CD4-positive, alpha-beta T cell (primary cell): Measurements from ENCODE around the gene TESK1. TPM values are rescaled to one million over a fixed set of nuclear protein-coding genes. Genes with fewer than 3 reads are reported as not detected.
A peak's percentile ranks its signal among the peaks of the same experiment; 100 is the strongest.
"Not testable (repeated sequence)": the region's sequence is repeated elsewhere in the genome, so short reads cannot be mapped to it uniquely, and the experiment has no call there.

Experiments
- ATAC-seq: fragments of 200-7000 bp; cut with Tn5 transposase; one replicate; pipeline ENCODE4 v1.10.0; 2022; ENCODE audit warnings: mild to moderate bottlenecking; ENCODE audit not compliant: poor library complexity
- CTCF ChIA-PET: fragments of 350-600 bp; sonication (Branson Sonifier 250); formaldehyde crosslinking; loops from one replicate; lab custom pipeline; 2021; ENCODE audit warnings: antibody characterized with exemption, inconsistent platforms; lab: Charles Lee
- POLR2A ChIA-PET: fragments of 350-600 bp; sonication (Branson Sonifier 250); formaldehyde crosslinking; loops from one replicate; lab custom pipeline; 2021; ENCODE audit warnings: antibody characterized with exemption, inconsistent platforms; lab: Charles Lee
- DNase-seq, 14 experiments: peaks; one replicate each; pipeline ENCODE4 v3.0.0-alpha.2; 2013 to 2020; ENCODE audit warnings: mixed read lengths in 2 of 14
- H3K27ac ChIP-seq, 2 donors: one replicate each; pipeline versions ENCODE4 v1.5.1 to v1.7.0; 2013; ENCODE audit warnings: low read length in 2 of 2, low read depth in 1 of 2, mild to moderate bottlenecking in 1 of 2
- H3K27me3 ChIP-seq, 2 experiments: 1 replicate in 1 of 2; 2 replicates in 1 of 2; pipeline versions ENCODE4 v1.6.1 to v1.7.0; 2013; ENCODE audit warnings: low read length in 2 of 2, control low read depth in 1 of 2, mild to moderate bottlenecking in 1 of 2, moderate library complexity in 1 of 2; ENCODE audit not compliant: insufficient read depth in 2 of 2, control insufficient read depth in 1 of 2
- H3K36me3 ChIP-seq: one replicate; pipeline ENCODE4 v1.6.1; 2013; ENCODE audit warnings: low read length, control low read depth; ENCODE audit not compliant: insufficient read depth
- H3K4me1 ChIP-seq: one replicate; pipeline ENCODE4 v1.6.1; 2013; ENCODE audit warnings: low read length, control low read depth; ENCODE audit not compliant: insufficient read depth
- H3K4me3 ChIP-seq: one replicate; pipeline ENCODE4 v1.5.1; 2013; ENCODE audit warnings: mild to moderate bottlenecking, low read length, moderate library complexity
- H3K9me3 ChIP-seq, 2 experiments: 1 replicate in 1 of 2; 2 replicates in 1 of 2; pipeline versions ENCODE4 v1.6.1 to v1.7.0; 2013; ENCODE audit warnings: low read length in 2 of 2, mild to moderate bottlenecking in 2 of 2, control low read depth in 1 of 2, moderate library complexity in 1 of 2; ENCODE audit not compliant: control insufficient read depth in 1 of 2, insufficient read depth in 1 of 2
- H3K27ac Mint-ChIP-seq: one replicate; pipeline ENCODE4 v1.8.0; 2020; ENCODE audit warnings: mixed read lengths
- H3K27me3 Mint-ChIP-seq: one replicate; pipeline ENCODE4 v1.8.0; 2021; ENCODE audit warnings: mixed read lengths
- H3K36me3 Mint-ChIP-seq: one replicate; pipeline ENCODE4 v1.8.0; 2021; ENCODE audit warnings: low read depth, mixed read lengths
- H3K4me1 Mint-ChIP-seq: one replicate; pipeline ENCODE4 v1.8.0; 2021; ENCODE audit warnings: low read depth, mixed read lengths
- H3K4me3 Mint-ChIP-seq: one replicate; pipeline ENCODE4 v1.8.0; 2020; ENCODE audit warnings: mild to moderate bottlenecking, mixed read lengths
- H3K9me3 Mint-ChIP-seq: one replicate; pipeline ENCODE4 v1.8.0; 2020; ENCODE audit warnings: mixed read lengths
- intact Hi-C, 2 experiments: fragments of 100-400 bp; cut with DNase I in 1 of 2; cut with micrococcal nuclease in 1 of 2; formaldehyde crosslinking; loops; one replicate each; pipeline versions ENCODE4 v1.15.1 to v1.9.0; 2023 to 2025; cut with DNase I, micrococcal nuclease
- total RNA-seq, 174 experiments: library from RNA in 2 of 174; stranded (reverse) in 2 of 174; gene quantifications; one replicate each; pipeline ENCODE4 v1.2.3 and lab custom pipeline; 2021 to 2026
- TF ChIP-seq, protein P1 (sequence below): fragments of 200-600 bp; IDR thresholded peaks from one replicate; pipeline ENCODE4 v1.8.0; 2022; ENCODE audit warnings: antibody characterized with exemption, mild to moderate bottlenecking

TESK1 gene
- total RNA-seq, 2 experiments from 2014 or later: 18.5 to 18.6 TPM

DNA sequence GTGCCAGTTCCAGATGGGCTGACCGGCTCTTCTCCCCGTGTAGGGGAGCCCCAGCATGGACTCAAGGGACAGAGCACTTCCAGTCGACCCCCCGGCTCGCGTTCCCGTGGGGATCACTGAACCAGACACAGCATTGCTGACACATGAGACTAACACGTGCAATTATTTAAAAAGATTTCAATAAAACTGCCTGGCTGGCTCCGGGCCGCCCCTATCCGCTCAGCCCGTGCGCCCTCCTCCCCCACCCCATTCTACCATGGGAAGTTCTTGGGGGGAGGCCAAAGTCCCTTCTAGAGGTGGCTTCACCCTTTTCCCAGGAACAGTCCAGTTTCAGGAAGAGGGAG is 4.7 kb downstream of the TESK1 start:
- Mint-ChIP-seq H3K4me1 (peaks cover 36% of the 10 kb centered on the region), H3K36me3 (peaks cover 23% of the 10 kb centered on the region), H3K9me3 (no peaks in the 10 kb centered on the region), H3K4me3 (no peak overlapping the region), H3K27me3 (no peaks in the 10 kb centered on the region), H3K27ac (no peak overlapping the region)
- H3K9me3 ChIP-seq: no peaks in the 10 kb centered on the region
- H3K27ac ChIP-seq: no peak overlapping the region
- H3K27me3 ChIP-seq: no peaks in the 10 kb centered on the region
- H3K4me3 ChIP-seq: no peak overlapping the region
- CTCF ChIA-PET: interaction anchor here (2.4 kb wide), 1 partner anchor 86 kb away, joined by 15 read pairs; no protein-coding TSS in a partner anchor
- peaks cover 31% of the 10 kb centered on the region for H3K4me1 ChIP-seq
- TF ChIP-seq, protein P1, sequence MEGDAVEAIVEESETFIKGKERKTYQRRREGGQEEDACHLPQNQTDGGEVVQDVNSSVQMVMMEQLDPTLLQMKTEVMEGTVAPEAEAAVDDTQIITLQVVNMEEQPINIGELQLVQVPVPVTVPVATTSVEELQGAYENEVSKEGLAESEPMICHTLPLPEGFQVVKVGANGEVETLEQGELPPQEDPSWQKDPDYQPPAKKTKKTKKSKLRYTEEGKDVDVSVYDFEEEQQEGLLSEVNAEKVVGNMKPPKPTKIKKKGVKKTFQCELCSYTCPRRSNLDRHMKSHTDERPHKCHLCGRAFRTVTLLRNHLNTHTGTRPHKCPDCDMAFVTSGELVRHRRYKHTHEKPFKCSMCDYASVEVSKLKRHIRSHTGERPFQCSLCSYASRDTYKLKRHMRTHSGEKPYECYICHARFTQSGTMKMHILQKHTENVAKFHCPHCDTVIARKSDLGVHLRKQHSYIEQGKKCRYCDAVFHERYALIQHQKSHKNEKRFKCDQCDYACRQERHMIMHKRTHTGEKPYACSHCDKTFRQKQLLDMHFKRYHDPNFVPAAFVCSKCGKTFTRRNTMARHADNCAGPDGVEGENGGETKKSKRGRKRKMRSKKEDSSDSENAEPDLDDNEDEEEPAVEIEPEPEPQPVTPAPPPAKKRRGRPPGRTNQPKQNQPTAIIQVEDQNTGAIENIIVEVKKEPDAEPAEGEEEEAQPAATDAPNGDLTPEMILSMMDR: no peak
- peaks cover 37% of the 10 kb centered on the region for H3K36me3 ChIP-seq
- intact Hi-C loops: loop anchor here in 1 of 2 experiments (5.0 to 10.0 kb wide), 2 partner anchors 218 to 1155 kb away; partner anchors contain the start of genes FAM221B and TMEM8B
- ATAC-seq: no peak
- POLR2A ChIA-PET: interaction anchor here (1.9 to 4.5 kb wide), 2 partner anchors 37 to 48 kb away, joined by 9 to 29 read pairs; partner anchors contain the start of genes CCDC107 and RMRP
- no peak for DNase-seq

DNA sequence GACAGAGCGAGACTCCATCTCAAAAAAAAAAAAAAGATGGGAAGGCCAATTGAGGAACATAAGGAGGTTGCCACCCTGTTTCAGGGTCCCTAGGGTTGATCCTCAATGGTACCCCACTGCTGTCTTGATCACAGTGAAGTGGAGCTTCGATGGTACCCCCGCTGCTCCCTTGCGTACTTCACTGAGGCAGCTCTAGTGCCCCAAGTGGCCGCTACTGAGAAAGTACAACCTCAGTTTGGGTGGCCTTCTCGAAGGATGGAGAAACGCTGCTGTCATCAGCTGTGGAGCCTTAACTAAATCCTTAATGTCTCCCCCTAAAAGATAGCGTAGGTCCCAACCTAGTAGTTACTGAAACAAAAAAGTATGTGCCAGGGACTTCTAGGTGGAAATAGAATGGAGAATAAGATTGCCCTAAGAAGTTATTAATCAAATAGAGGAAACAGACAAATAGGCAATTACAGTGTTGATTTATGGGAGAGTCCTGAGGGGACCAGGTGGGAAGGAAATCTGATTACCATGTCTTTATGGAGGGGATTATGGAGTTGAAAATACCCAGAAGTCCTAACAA is 6.3 kb downstream of the TESK1 start:
- Mint-ChIP-seq H3K9me3 (no peaks in the 10 kb centered on the region), H3K4me1 (peaks cover 32% of the 10 kb centered on the region), H3K27ac (no peak overlapping the region), H3K4me3 (peak overlapping the region; percentile 5), H3K36me3 (peaks cover 23% of the 10 kb centered on the region), H3K27me3 (no peaks in the 10 kb centered on the region)
- TF ChIP-seq, protein P1: peak; percentile 60
- Histone ChIP-seq H3K27ac (no peak overlapping the region), H3K4me3 (no peak overlapping the region), H3K9me3 (no peaks in the 10 kb centered on the region), H3K4me1 (peaks cover 26% of the 10 kb centered on the region), H3K27me3 (no peaks in the 10 kb centered on the region), H3K36me3 (peaks cover 37% of the 10 kb centered on the region)
- CTCF ChIA-PET: interaction anchor here (0.6 to 2.4 kb wide), 26 partner anchors 8 to 531 kb away, joined by 3 to 26 read pairs (median 3); partner anchors contain the start of genes CCDC107, CREB3, FANCG and GBA2
- POLR2A ChIA-PET: interaction anchor here (0.8 to 4.5 kb wide), 5 partner anchors 35 to 121 kb away, joined by 3 to 29 read pairs (median 5); partner anchors contain the start of genes CCDC107, CREB3, RMRP and SIT1
- ATAC-seq (peak; percentile 98), DNase-seq (peak; percentile 33 to 81 (median 47))
- intact Hi-C loops: no loop called here

DNA sequence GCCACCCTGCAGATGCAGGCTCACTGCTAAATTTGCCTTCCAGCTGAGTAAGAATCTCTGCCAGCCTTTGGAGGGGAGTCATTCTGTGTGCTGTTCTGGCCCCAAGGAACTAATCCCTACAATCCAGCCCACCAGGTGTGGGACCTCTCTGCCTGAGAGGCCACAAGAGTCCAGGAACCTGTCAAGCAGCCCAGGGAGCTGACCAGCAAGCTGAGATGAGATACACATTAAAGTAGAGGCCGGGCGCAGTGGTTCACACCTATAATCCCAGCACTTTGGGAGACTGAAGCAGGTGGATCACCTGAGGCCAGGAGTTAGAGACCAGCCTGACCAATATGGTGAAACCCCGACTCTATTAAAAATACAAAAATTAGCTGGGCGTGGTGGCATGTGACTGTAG is 7.0 kb downstream of the TESK1 start:
- intact Hi-C loops, H3K4me3 Mint-ChIP-seq, H3K27ac Mint-ChIP-seq, H3K9me3 ChIP-seq, H3K27ac ChIP-seq, DNase-seq, H3K9me3 Mint-ChIP-seq, H3K4me3 ChIP-seq, H3K27me3 ChIP-seq, ATAC-seq, H3K27me3 Mint-ChIP-seq: not testable (repeated sequence)
- CTCF ChIA-PET: interaction anchor here (0.9 to 2.0 kb wide), 10 partner anchors 19 to 270 kb away, joined by 3 to 26 read pairs (median 6); partner anchors contain the start of genes CCDC107, CREB3, RMRP and TLN1
- POLR2A ChIA-PET: interaction anchor here (1.6 to 4.5 kb wide), 2 partner anchors 35 to 38 kb away, joined by 4 to 29 read pairs; partner anchors contain the start of gene SIT1
- Histone ChIP-seq H3K4me1 (peaks cover 26% of the 10 kb centered on the region), H3K36me3 (peaks cover 33% of the 10 kb centered on the region)
- H3K36me3 Mint-ChIP-seq: peaks cover 19% of the 10 kb centered on the region
- H3K4me1 Mint-ChIP-seq: peaks cover 34% of the 10 kb centered on the region
